Thoracic aorta (tissue), 2 donors: Measurements from ENCODE around the gene TEPSIN. TPM values are rescaled to one million over a fixed set of nuclear protein-coding genes. Genes with fewer than 3 reads are reported as not detected.

ENCODE experiments used
- ATAC-seq: fragments of 150-250 bp; one replicate; pipeline ENCODE4 v1.8.0; 2017; ENCODE audit warnings: low read depth; ENCODE audit not compliant: insufficient number of reproducible peaks, low FRiP score
- DNase-seq: peaks from one replicate; pipeline ENCODE4 v3.0.0-alpha.2; 2020; ENCODE audit warnings: low spot score
- H3K27ac ChIP-seq, 2 donors: fragments of 200-600 bp; sonication (generic); 1 replicate in 1 of 2; 2 replicates in 1 of 2; pipeline ENCODE4 v1.5.1; 2016; ENCODE audit warnings: mild to moderate bottlenecking in 2 of 2, moderate library complexity in 2 of 2
- H3K27me3 ChIP-seq: fragments of 200-600 bp; sonication (generic); replicated peaks from 2 replicates; pipeline ENCODE4 v1.6.0; 2016; ENCODE audit warnings: mild to moderate bottlenecking; ENCODE audit not compliant: insufficient read depth
- H3K36me3 ChIP-seq: fragments of 200-600 bp; sonication (generic); one replicate; pipeline ENCODE4 v1.5.1; 2016
- H3K4me1 ChIP-seq, 2 donors: fragments of 200-600 bp; sonication (generic); 1 replicate in 1 of 2; 2 replicates in 1 of 2; pipeline versions ENCODE4 v1.5.1 to v1.6.0; 2016; ENCODE audit warnings: low read depth in 2 of 2, mild to moderate bottlenecking in 1 of 2; ENCODE audit not compliant: control insufficient read depth in 1 of 2
- H3K4me3 ChIP-seq: fragments of 200-600 bp; sonication (generic); 2 replicates; pipeline ENCODE4 v1.5.1; 2016; ENCODE audit warnings: mild to moderate bottlenecking
- H3K9me3 ChIP-seq: fragments of 200-600 bp; sonication (generic); 2 replicates; pipeline ENCODE4 v1.5.1; 2016
- CTCF ChIP-seq: fragments of 200-600 bp; sonication (generic); IDR thresholded peaks from one replicate; pipeline ENCODE4 v1.5.1; 2019; ENCODE audit warnings: antibody characterized with exemption
- total RNA-seq, 2 donors: library from RNA; depleted of rRNA; stranded (reverse); fragments of >200 nt; gene quantifications; one replicate each; pipeline versions ENCODE4 v1.1.0 to v1.2.3, GENCODE V29; 2016

The TEPSIN gene
- total RNA-seq, 2 donors from 2014 or later: 52.4 to 70.8 TPM

- Histone ChIP-seq H3K9me3 (no peaks in the 10 kb centered on the region), H3K4me3 (peak within 1 kb of the TSS; percentile 87), H3K4me1 (peaks cover 10 to 15% of the 10 kb centered on the region in 2 donors), H3K27me3 (no peaks in the 10 kb centered on the region), H3K36me3 (no peaks in the 10 kb centered on the region), H3K27ac (peak within 1 kb of the TSS; percentile 24 to 55)
- ATAC-seq (peak; percentile 96), DNase-seq (peak; percentile 96)
- TF ChIP-seq CTCF: no peak
Observed at GRCh38 chr17:81222906-81223761, 15.7 kb downstream of the TEPSIN start, which contains the start of gene CEP131. CEP131 (minus strand) TSS chr17:81222965; CDS start chr17:81220056, 2,909 bp downstream.

GRCh38 chr17:81222620-81222905, 16.3 kb downstream of the TEPSIN start:
- Histone ChIP-seq H3K9me3 (no peaks in the 10 kb centered on the region), H3K27me3 (no peaks in the 10 kb centered on the region), H3K27ac (no peak overlapping the region), H3K36me3 (no peaks in the 10 kb centered on the region), H3K4me3 (peak overlapping the region; percentile 87), H3K4me1 (peaks cover 10 to 15% of the 10 kb centered on the region in 2 donors)
- ATAC-seq: no peak
- no peak for DNase-seq
- TF ChIP-seq CTCF: no peak

- no peak for DNase-seq
- ATAC-seq: peak; percentile 7
- TF ChIP-seq CTCF: no peak
- no peaks in the 10 kb centered on the region for H3K36me3 ChIP-seq
- peak overlapping the region; percentile 87 for H3K4me3 ChIP-seq
- H3K27me3 ChIP-seq: no peaks in the 10 kb centered on the region
- peaks cover 10 to 15% of the 10 kb centered on the region in 2 donors for H3K4me1 ChIP-seq
- no peaks in the 10 kb centered on the region for H3K9me3 ChIP-seq
- H3K27ac ChIP-seq: no peak overlapping the region
Observed at GRCh38 chr17:81221842-81222619, 16.8 kb downstream of the TEPSIN start.

GRCh38 chr17:81221371-81221841, 17.4 kb downstream of the TEPSIN start:
- no peak for DNase-seq
- no peaks in the 10 kb centered on the region for H3K36me3 ChIP-seq
- TF ChIP-seq CTCF: no peak
- ATAC-seq: no peak
- H3K4me1 ChIP-seq: peaks cover 10 to 15% of the 10 kb centered on the region in 2 donors
- H3K4me3 ChIP-seq: no peak overlapping the region
- H3K9me3 ChIP-seq: no peaks in the 10 kb centered on the region
- H3K27me3 ChIP-seq: no peaks in the 10 kb centered on the region
- H3K27ac ChIP-seq: no peak overlapping the region
